Stimulated activated naive CD8-positive, alpha-beta T cell treated with anti-CD3 and anti-CD28 coated beads, Interleukin-15, amount 100 ng/mL, for 72 hours (primary cell): ENCODE results near the gene FGFR2.

ENCODE experiments used
- ATAC-seq: fragments of 150-1000 bp; cut with Tn5 transposase; 2 replicates; pipeline ENCODE4 v1.10.0; 2021; ENCODE audit warnings: mild to moderate bottlenecking, moderate library complexity
- DNase-seq, 2 donors: peaks; one replicate each; pipeline ENCODE4 v3.0.0; 2021 to 2022
- H3K27ac Mint-ChIP-seq, 2 donors: one replicate each; pipeline ENCODE4 v1.8.0; 2022; ENCODE audit warnings: mild to moderate bottlenecking in 2 of 2, mixed read lengths in 2 of 2, moderate library complexity in 2 of 2
- H3K27me3 Mint-ChIP-seq: one replicate; pipeline ENCODE4 v1.8.0; 2022; ENCODE audit warnings: mixed read lengths
- H3K4me1 Mint-ChIP-seq: one replicate; pipeline ENCODE4 v1.8.0; 2022; ENCODE audit warnings: mild to moderate bottlenecking, mixed read lengths
- H3K4me3 Mint-ChIP-seq, 2 donors: one replicate each; pipeline ENCODE4 v1.8.0; 2022; ENCODE audit warnings: mild to moderate bottlenecking in 2 of 2, mixed read lengths in 2 of 2, moderate library complexity in 1 of 2
- H3K9me3 Mint-ChIP-seq, 2 donors: one replicate each; pipeline ENCODE4 v1.8.0; 2022; ENCODE audit warnings: mixed read lengths in 2 of 2

The FGFR2 gene

DNA sequence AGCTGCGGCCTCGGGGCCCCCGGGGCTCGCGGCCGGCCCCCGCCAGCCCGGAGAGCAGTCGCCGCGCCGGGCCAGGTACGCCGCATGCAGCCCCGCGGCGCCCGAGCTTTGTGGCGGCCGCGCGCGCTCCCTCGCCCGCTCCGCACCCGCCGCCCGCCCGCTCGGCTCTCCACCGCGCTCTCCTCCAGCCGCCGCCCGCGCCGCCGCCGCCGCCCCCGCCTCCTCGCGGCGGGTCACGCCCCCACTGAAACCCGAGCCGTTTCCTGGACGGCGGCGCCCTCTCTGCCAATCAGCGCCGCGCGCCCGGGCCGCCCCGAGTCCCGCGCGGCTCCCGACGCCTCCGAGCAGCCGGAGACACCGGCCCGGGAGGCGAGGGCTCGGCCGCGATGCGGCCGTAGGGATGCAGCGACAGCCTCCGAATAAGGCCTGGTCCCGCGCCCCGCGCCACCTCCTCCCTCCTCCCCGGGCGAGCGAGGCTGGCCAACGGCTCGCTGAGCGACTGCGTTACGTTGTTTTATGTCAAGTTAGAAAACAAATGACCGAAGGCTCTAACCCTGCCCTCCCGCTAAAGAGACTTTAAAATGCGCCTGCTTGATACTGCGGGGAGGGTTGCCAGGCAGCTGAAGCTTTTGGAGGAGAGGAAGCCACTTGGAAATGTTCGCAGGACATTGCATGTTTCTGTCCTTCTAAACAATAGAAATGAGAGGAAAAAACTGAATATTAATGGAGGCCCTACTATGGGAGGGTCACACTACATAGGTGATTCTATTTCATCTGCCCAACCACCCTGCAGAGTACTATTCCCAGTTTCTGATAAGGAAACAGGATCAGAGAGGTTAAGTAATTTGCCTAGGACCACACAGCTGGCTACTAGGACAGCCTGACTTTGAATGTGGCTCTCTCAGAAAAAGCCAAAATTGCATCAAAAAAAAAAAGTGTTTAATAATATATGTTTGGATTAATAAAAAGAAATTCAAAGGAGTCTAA, at the start of gene FGFR2:
Gene FGFR2 (minus strand): TSS at position 182 of the 987 bp plus-strand sequence. CDS start 4,627 bp downstream, outside the sequence.
- Mint-ChIP-seq H3K9me3 (no peaks in the 10 kb centered on the region), H3K4me1 (peaks cover 8% of the 10 kb centered on the region), H3K27ac (no peak within 1 kb of the TSS), H3K4me3 (peak within 1 kb of the TSS; percentile 33 to 39), H3K27me3 (peaks cover 72% of the 10 kb centered on the region)
- ATAC-seq, result peak; percentile 69
- peak in 1 of 2 donors; percentile 10 for DNase-seq

- Mint-ChIP-seq H3K27me3 (peaks cover 36% of the 10 kb centered on the region), H3K4me3 (no peak overlapping the region), H3K4me1 (no peaks in the 10 kb centered on the region), H3K27ac (no peak overlapping the region), H3K9me3 (peaks cover 0 to 6% of the 10 kb centered on the region in 2 donors)
- DNase-seq (no peak), ATAC-seq (no peak)
These were observed 49.2 kb upstream of the FGFR2 start for GRCh38 chr10:121647401-121647800.

- Mint-ChIP-seq H3K9me3 (peaks cover 4 to 16% of the 10 kb centered on the region in 2 donors), H3K4me1 (no peaks in the 10 kb centered on the region), H3K27me3 (peaks cover 29% of the 10 kb centered on the region), H3K4me3 (no peak overlapping the region), H3K27ac (no peak overlapping the region)
- ATAC-seq, result no peak
- DNase-seq, result no peak
These were observed 47.5 kb upstream of the FGFR2 start for GRCh38 chr10:121645696-121646095.

- Mint-ChIP-seq H3K9me3 (peaks cover 4 to 16% of the 10 kb centered on the region in 2 donors), H3K27me3 (peaks cover 29% of the 10 kb centered on the region), H3K4me3 (no peak overlapping the region), H3K27ac (no peak overlapping the region), H3K4me1 (no peaks in the 10 kb centered on the region)
- DNase-seq (no peak), ATAC-seq (no peak)
These were observed 46.3 kb upstream of the FGFR2 start for GRCh38 chr10:121644501-121644900.

DNA sequence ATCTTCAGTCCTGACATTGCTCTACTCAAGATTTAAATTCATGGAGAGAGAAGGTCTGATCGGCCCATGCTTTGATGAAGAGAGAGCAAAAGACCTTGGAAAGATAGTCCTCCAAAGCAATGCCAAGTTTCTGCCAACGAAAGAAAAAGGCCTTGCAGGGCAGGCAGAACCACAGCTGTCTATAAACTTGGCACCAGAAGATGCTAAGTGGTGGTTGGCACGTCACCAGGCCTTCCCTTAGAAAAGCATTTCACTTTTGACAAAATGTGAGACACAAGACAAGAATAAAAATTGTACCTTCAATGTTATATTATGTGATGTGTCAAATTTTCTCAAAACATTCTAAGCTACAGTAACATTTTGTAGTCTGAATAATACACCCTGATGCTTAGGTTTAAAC, 42.0 kb upstream of the FGFR2 start:
- peaks cover 15 to 39% of the 10 kb centered on the region in 2 donors for H3K9me3 Mint-ChIP-seq
- ATAC-seq (no peak), DNase-seq (no peak)
- no peak overlapping the region for H3K27ac Mint-ChIP-seq
- H3K4me1 Mint-ChIP-seq, result no peaks in the 10 kb centered on the region
- no peak overlapping the region for H3K4me3 Mint-ChIP-seq
- peaks cover 9% of the 10 kb centered on the region for H3K27me3 Mint-ChIP-seq

DNA sequence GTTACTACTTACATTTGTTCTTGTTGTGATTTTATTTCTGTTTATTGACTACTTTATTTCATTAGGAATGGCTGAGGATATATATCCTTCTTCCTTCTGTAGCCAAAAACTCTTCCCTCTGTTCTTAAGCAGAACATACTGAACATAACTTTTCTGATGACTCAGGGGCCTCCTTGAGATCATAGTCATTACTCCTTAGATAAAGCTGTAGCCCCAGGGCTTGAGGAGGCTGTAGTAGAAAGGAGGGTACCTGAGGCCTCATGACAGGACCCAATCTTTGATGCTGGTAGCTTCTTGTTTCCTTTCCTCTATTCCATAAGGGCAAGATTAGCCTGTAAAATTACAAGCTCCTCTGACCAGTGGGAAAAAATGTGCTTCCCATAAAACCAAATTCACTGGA, 41.2 kb upstream of the FGFR2 start:
- peaks cover 15 to 39% of the 10 kb centered on the region in 2 donors for H3K9me3 Mint-ChIP-seq
- peaks cover 9% of the 10 kb centered on the region for H3K27me3 Mint-ChIP-seq
- DNase-seq (no peak), ATAC-seq (no peak)
- no peak overlapping the region for H3K4me3 Mint-ChIP-seq
- no peak overlapping the region for H3K27ac Mint-ChIP-seq
- H3K4me1 Mint-ChIP-seq, result no peaks in the 10 kb centered on the region

GRCh38 chr10:121637437-121637836, 39.2 kb upstream of the FGFR2 start:
- ATAC-seq (no peak), DNase-seq (no peak)
- Mint-ChIP-seq H3K4me3 (no peak overlapping the region), H3K4me1 (no peaks in the 10 kb centered on the region), H3K9me3 (peaks cover 15 to 33% of the 10 kb centered on the region in 2 donors), H3K27ac (no peak overlapping the region), H3K27me3 (no peaks in the 10 kb centered on the region)

DNA sequence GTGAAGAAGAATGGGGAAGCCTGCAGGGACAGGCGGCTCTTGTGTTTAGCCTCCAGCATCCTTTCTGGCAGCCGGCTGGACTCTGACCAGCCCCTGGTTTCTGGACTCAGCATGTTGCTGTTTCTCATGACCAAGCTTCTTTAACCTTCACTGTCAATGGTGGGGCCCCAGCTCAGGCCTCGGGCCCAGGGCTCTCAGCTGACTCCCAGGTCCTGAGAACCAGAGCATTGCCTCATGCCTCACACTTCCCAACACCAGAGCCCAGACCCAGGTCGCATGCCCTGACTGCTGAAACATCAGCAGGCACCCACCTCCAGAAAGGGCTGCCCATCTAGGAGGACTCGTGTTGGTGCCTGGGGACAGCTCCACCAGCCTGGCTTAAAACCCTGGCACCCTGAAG, 34.8 kb upstream of the FGFR2 start:
- no peaks in the 10 kb centered on the region for H3K4me1 Mint-ChIP-seq
- H3K4me3 Mint-ChIP-seq, result no peak overlapping the region
- ATAC-seq (no peak), DNase-seq (no peak)
- peaks cover 3% of the 10 kb centered on the region for H3K27me3 Mint-ChIP-seq
- H3K9me3 Mint-ChIP-seq, result peaks cover 9 to 10% of the 10 kb centered on the region in 2 donors
- H3K27ac Mint-ChIP-seq, result no peak overlapping the region

GRCh38 chr10:121631365-121632029, 33.3 kb upstream of the FGFR2 start:
- H3K9me3 Mint-ChIP-seq, result no peaks in the 10 kb centered on the region
- H3K27me3 Mint-ChIP-seq, result peaks cover 7% of the 10 kb centered on the region
- H3K4me1 Mint-ChIP-seq, result no peaks in the 10 kb centered on the region
- DNase-seq (no peak), ATAC-seq (no peak)
- H3K27ac Mint-ChIP-seq, result no peak overlapping the region
- no peak overlapping the region for H3K4me3 Mint-ChIP-seq

GRCh38 chr10:121628859-121629258, 30.6 kb upstream of the FGFR2 start:
- ATAC-seq, result no peak
- H3K27me3 Mint-ChIP-seq, result peaks cover 7% of the 10 kb centered on the region
- no peaks in the 10 kb centered on the region for H3K4me1 Mint-ChIP-seq

GRCh38 chr10:121627876-121628581, 29.8 kb upstream of the FGFR2 start:
- ATAC-seq (no peak), DNase-seq (no peak)
- H3K27me3 Mint-ChIP-seq, result peaks cover 7% of the 10 kb centered on the region
- H3K4me3 Mint-ChIP-seq, result no peak overlapping the region
- no peak overlapping the region for H3K27ac Mint-ChIP-seq
- H3K9me3 Mint-ChIP-seq, result no peaks in the 10 kb centered on the region
- H3K4me1 Mint-ChIP-seq, result no peaks in the 10 kb centered on the region

More at GRCh38 chr10:121628859-121629258, 30.6 kb upstream of the FGFR2 start:
- Mint-ChIP-seq H3K4me3 (no peak overlapping the region), H3K27ac (no peak overlapping the region), H3K9me3 (no peaks in the 10 kb centered on the region)
- no peak for DNase-seq

GRCh38 chr10:121624836-121625486, 26.7 kb upstream of the FGFR2 start:
- Mint-ChIP-seq H3K9me3 (no peaks in the 10 kb centered on the region), H3K27ac (no peak overlapping the region), H3K4me1 (no peaks in the 10 kb centered on the region), H3K4me3 (no peak overlapping the region), H3K27me3 (peaks cover 7% of the 10 kb centered on the region)
- no peak for ATAC-seq
- no peak for DNase-seq

DNA sequence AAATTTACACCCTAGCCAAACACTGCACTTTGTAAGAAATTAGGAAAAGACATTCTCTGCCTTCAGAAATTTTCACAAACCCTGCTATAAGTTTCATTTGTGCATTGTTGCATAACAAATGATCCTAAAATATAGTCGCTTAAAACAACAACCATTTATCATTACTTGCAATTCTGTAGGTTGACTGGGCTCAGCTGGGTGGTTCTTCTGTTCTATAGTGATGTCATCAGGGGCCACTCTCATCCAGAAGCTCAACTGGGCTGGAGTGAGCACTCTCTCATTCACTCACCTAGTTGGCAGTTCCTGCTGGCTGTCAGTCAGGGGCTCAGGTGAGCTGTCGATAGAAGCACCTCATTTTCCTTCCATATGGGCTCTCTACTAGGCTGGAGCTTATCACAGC, 20.7 kb upstream of the FGFR2 start:
- ATAC-seq (no peak), DNase-seq (no peak)
- Mint-ChIP-seq H3K4me3 (no peak overlapping the region), H3K27ac (no peak overlapping the region), H3K4me1 (no peaks in the 10 kb centered on the region), H3K27me3 (no peaks in the 10 kb centered on the region), H3K9me3 (peaks cover 5 to 17% of the 10 kb centered on the region in 2 donors)

GRCh38 chr10:121617176-121617575, 18.9 kb upstream of the FGFR2 start:
- Mint-ChIP-seq H3K4me1 (no peaks in the 10 kb centered on the region), H3K27ac (no peak overlapping the region)

DNA sequence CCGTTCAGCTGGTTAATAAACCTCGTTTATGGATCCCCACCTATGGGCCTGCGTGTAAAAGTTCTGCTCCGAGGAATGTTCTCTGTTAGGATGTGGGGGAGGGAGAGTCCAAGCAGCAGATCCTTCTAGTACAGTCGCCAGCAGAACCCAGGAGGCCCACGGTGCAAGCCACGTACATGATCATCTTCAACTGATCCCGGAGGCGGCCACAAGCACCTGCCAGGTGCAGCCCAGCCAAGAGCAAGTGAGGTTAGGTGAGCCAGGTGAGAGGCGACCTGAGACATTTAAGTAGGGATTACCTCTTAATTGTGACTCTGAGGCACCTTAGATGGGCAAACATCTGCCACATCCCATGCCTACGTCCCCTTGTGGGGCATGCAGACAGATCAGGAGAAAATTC, 18.0 kb upstream of the FGFR2 start:
- Mint-ChIP-seq H3K4me1 (no peaks in the 10 kb centered on the region), H3K27me3 (peaks cover 9% of the 10 kb centered on the region), H3K9me3 (peaks cover 5 to 17% of the 10 kb centered on the region in 2 donors), H3K27ac (no peak overlapping the region), H3K4me3 (no peak overlapping the region)
- DNase-seq (no peak), ATAC-seq (no peak)

More at GRCh38 chr10:121617176-121617575, 18.9 kb upstream of the FGFR2 start:
- peaks cover 5 to 17% of the 10 kb centered on the region in 2 donors for H3K9me3 Mint-ChIP-seq
- ATAC-seq (no peak), DNase-seq (no peak)
- H3K27me3 Mint-ChIP-seq, result peaks cover under 1% of the 10 kb centered on the region
- no peak overlapping the region for H3K4me3 Mint-ChIP-seq
